ENCODE data around the gene CFAP157. TPM values are rescaled to one million over a fixed set of nuclear protein-coding genes. Genes with fewer than 3 reads are reported as not detected.

CFAP157 gene
- polyA plus RNA-seq, 1 of the 3 experiments (the other 2 are of a cell fraction) = 0.25 TPM

Other genes starting within 250 kb of the CFAP157 start
- gene STXBP1, start 94.7 kb upstream of the CFAP157 start, polyA plus RNA-seq (2012; rRNA removed) = 33.0 and 44.3 TPM in 2 replicates
- gene PTRH1, start 8.7 kb downstream of the CFAP157 start, polyA plus RNA-seq (2012; rRNA removed) = 41.1 and 42.2 TPM in 2 replicates
- 0.03 and 0.05 TPM in 2 replicates for gene TTC16, start 9.1 kb downstream of the CFAP157 start, polyA plus RNA-seq (2012; rRNA removed)
- 11.9 and 17.2 TPM in 2 replicates for gene TOR2A, start 28.3 kb downstream of the CFAP157 start, polyA plus RNA-seq (2012; rRNA removed)
- 0.15 and 0.52 TPM in 2 replicates for gene SH2D3C, start 71.7 kb downstream of the CFAP157 start, polyA plus RNA-seq (2012; rRNA removed)
- 82.7 and 108 TPM in 2 replicates for gene CDK9, start 79.0 kb downstream of the CFAP157 start, polyA plus RNA-seq (2012; rRNA removed)
- 82.3 and 82.7 TPM in 2 replicates for gene FPGS, start 95.9 kb downstream of the CFAP157 start, polyA plus RNA-seq (2012; rRNA removed)
- 8.8 and 18.8 TPM in 2 replicates for gene ENG, start 147.7 kb downstream of the CFAP157 start, polyA plus RNA-seq (2012; rRNA removed)
- 103 and 125 TPM in 2 replicates for gene AK1, start 170.7 kb downstream of the CFAP157 start, polyA plus RNA-seq (2012; rRNA removed)
- gene ST6GALNAC6, start 192.6 kb downstream of the CFAP157 start, polyA plus RNA-seq (2012; rRNA removed) = 34.8 and 47.5 TPM in 2 replicates
- 28.4 and 30.2 TPM in 2 replicates for gene ST6GALNAC4, start 210.1 kb downstream of the CFAP157 start, polyA plus RNA-seq (2012; rRNA removed)
- gene PIP5KL1, start 223.8 kb downstream of the CFAP157 start, polyA plus RNA-seq (2012; rRNA removed) = 4.0 and 6.1 TPM in 2 replicates
- gene DPM2, start 230.9 kb downstream of the CFAP157 start, polyA plus RNA-seq (2012; rRNA removed) = 106 and 117 TPM in 2 replicates